Heart left ventricle (tissue), 13 donors: ENCODE measurements around the gene IFITM2.

Experiments used
- POLR2A ChIP-seq, 2 donors: fragments of 450-650 bp; IDR thresholded peaks; one replicate each; pipeline ENCODE4 v1.6.1; 2017; ENCODE audit warnings: antibody characterized with exemption in 2 of 2, mild to moderate bottlenecking in 2 of 2, moderate library complexity in 2 of 2
- TF ChIP-seq, protein P1 (sequence below), 12 donors: fragments of 200-600 bp; sonication (generic) in 4 of 12; IDR thresholded peaks; one replicate each; pipeline versions ENCODE4 v1.5.0 to v1.8.0; 2018 to 2022; ENCODE audit warnings: antibody characterized with exemption in 12 of 12, mild to moderate bottlenecking in 5 of 12
- donor health status: ischemic (EF 13 %, LVEDD 7.1; RV severe dilation, severe dysfunction).
- donor health status: DM: no; HTN: yes; CAD: no.
- donor health status: DM: no; HTN: no; CAD: no.
- donor health status: ischemic (EF 25% LVEDD 6.9; RV normal size, moderate dysfunction).
- donor health status: ischemic (EF 25% LVEDD 5.7; RV mildly dilated, moderate dysfunction).
- donor health status: ischemic (EF 35%, LVEDD 5.7; RV mildly dilated, moderate dysfunction).
- donor health status: nonischemic (EF 11% LVEDD 7.7; RV severe dilation, severe dysfunction).
- donor health status: DM: yes; HTN: yes; CAD: no.
- donor health status: PGD.
- donor health status: ischemic (EF 29% LVEDD 5.4; RV normal size, mild dysfunction).
- donor health status: nonischemic (EF 23%, LVEDD 6.1; RV moderate dilation, normal function).

GRCh38 chr11:358129-358800, 50.6 kb downstream of the IFITM2 start:
- TF ChIP-seq, protein P1, sequence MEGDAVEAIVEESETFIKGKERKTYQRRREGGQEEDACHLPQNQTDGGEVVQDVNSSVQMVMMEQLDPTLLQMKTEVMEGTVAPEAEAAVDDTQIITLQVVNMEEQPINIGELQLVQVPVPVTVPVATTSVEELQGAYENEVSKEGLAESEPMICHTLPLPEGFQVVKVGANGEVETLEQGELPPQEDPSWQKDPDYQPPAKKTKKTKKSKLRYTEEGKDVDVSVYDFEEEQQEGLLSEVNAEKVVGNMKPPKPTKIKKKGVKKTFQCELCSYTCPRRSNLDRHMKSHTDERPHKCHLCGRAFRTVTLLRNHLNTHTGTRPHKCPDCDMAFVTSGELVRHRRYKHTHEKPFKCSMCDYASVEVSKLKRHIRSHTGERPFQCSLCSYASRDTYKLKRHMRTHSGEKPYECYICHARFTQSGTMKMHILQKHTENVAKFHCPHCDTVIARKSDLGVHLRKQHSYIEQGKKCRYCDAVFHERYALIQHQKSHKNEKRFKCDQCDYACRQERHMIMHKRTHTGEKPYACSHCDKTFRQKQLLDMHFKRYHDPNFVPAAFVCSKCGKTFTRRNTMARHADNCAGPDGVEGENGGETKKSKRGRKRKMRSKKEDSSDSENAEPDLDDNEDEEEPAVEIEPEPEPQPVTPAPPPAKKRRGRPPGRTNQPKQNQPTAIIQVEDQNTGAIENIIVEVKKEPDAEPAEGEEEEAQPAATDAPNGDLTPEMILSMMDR (IDR thresholded peaks at IDR 0.05) = no peak
- no peak for TF ChIP-seq POLR2A (IDR thresholded peaks at IDR 0.05)
